Osteoblast (primary cell): ENCODE data around the gene SEMA7A. TPM values are rescaled to one million over a fixed set of nuclear protein-coding genes. Genes with fewer than 3 reads are reported as not detected.

Experiments used
- DNase-seq: peaks from one replicate; pipeline ENCODE4 v3.0.0; 2011; ENCODE audit warnings: low spot score, mixed read lengths; ENCODE audit not compliant: insufficient read length; ENCODE audit errors: missing footprints
- H2AFZ ChIP-seq: 2 replicates; pipeline ENCODE4 v1.6.0; 2011; ENCODE audit warnings: mild to moderate bottlenecking, low read length
- H3K27ac ChIP-seq: 2 replicates; pipeline ENCODE4 v1.5.1; 2011; ENCODE audit warnings: mild to moderate bottlenecking, low read depth, low read length, moderate library complexity
- H3K27me3 ChIP-seq: 2 replicates; pipeline ENCODE4 v1.6.0; 2012; ENCODE audit warnings: mild to moderate bottlenecking, control low read depth, inconsistent platforms, low read length, moderate library complexity; ENCODE audit not compliant: insufficient read depth
- H3K36me3 ChIP-seq: 2 replicates; pipeline ENCODE4 v1.5.1; 2011; ENCODE audit warnings: mild to moderate bottlenecking, low read length, control low read depth, moderate library complexity; ENCODE audit not compliant: insufficient read depth
- H3K4me1 ChIP-seq: 2 replicates; pipeline ENCODE4 v1.5.1; 2011; ENCODE audit warnings: mild to moderate bottlenecking, low read length, control low read depth, moderate library complexity; ENCODE audit not compliant: insufficient read depth
- H3K4me2 ChIP-seq: 2 replicates; pipeline ENCODE4 v1.6.0; 2011; ENCODE audit warnings: mild to moderate bottlenecking, low read length; ENCODE audit not compliant: insufficient read depth
- H3K4me3 ChIP-seq: fragments of 200-600 bp; sonication (generic); 3 replicates; pipeline ENCODE4 v1.5.1; 2012; ENCODE audit warnings: mild to moderate bottlenecking, low read length, inconsistent platforms; ENCODE audit not compliant: insufficient read depth
- H3K79me2 ChIP-seq: 2 replicates; pipeline ENCODE4 v1.6.0; 2012; ENCODE audit warnings: mild to moderate bottlenecking, low read length, control low read depth, inconsistent platforms; ENCODE audit not compliant: insufficient read depth
- H3K9me3 ChIP-seq: 2 replicates; pipeline ENCODE4 v1.5.1; 2011; ENCODE audit warnings: low read depth, low read length, control low read depth
- H4K20me1 ChIP-seq: 2 replicates; pipeline ENCODE4 v1.6.0; 2012; ENCODE audit warnings: mild to moderate bottlenecking, low read length, control low read depth; ENCODE audit not compliant: insufficient read depth
- total RNA-seq: library from RNA; depleted of rRNA; stranded (reverse); fragments of >200 nt; gene quantifications from 2 replicates; pipeline ENCODE4 v1.2.3, GENCODE V29; 2012
- TF ChIP-seq, protein P1 (sequence below): IDR thresholded peaks from 2 replicates; pipeline ENCODE4 v1.5.1; 2011; ENCODE audit warnings: mild to moderate bottlenecking, low read depth, low read length, moderate library complexity; ENCODE audit errors: extremely low read depth

The SEMA7A gene
- total RNA-seq, 1 donor = 30.4 TPM

DNA sequence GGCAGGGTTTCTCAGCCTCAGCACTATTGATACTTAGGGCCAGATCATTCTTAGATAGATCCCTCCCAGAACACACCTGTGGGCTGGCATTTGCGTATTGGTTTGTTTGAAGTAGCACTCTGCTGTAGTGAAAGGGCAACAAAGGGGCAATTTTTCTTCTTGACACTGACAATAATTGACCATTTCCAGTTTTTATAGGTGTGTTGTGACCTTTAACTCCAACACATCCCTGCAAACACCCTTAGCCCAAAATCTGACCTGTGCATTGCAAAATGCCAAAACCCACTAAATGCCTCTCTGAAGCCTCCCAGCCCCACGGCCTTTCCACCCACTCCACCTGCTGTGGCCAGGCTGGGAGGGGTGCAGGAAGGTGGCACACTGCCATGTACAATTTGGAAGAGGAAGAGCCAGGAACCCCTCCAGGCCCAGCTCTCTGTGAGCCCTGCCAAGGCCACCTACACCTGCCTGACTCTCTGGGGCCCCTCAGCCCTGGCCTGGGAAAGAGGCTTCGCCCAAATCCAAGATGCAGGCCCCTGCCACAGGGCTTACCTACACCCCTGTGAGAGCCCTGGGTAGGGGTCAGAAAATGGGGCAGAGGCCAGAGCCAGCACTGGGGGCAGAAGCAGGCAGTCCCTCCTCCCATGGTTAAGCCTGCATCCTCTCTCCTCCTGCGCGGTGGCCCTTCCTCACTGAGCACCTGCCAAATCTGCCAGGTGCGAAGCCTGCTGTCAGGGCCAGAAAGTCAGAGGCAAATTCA is 56.8 kb downstream of the SEMA7A start:
- peak; percentile 54 for DNase-seq
- Histone ChIP-seq H3K36me3 (no peaks in the 10 kb centered on the region), H2AFZ (no peak overlapping the region), H3K27me3 (no peaks in the 10 kb centered on the region), H3K27ac (no peak overlapping the region), H3K4me2 (no peak overlapping the region), H3K9me3 (no peaks in the 10 kb centered on the region), H3K4me1 (peaks cover 28% of the 10 kb centered on the region), H3K79me2 (no peaks in the 10 kb centered on the region), H3K4me3 (no peak overlapping the region), H4K20me1 (no peaks in the 10 kb centered on the region)
- TF ChIP-seq, protein P1, sequence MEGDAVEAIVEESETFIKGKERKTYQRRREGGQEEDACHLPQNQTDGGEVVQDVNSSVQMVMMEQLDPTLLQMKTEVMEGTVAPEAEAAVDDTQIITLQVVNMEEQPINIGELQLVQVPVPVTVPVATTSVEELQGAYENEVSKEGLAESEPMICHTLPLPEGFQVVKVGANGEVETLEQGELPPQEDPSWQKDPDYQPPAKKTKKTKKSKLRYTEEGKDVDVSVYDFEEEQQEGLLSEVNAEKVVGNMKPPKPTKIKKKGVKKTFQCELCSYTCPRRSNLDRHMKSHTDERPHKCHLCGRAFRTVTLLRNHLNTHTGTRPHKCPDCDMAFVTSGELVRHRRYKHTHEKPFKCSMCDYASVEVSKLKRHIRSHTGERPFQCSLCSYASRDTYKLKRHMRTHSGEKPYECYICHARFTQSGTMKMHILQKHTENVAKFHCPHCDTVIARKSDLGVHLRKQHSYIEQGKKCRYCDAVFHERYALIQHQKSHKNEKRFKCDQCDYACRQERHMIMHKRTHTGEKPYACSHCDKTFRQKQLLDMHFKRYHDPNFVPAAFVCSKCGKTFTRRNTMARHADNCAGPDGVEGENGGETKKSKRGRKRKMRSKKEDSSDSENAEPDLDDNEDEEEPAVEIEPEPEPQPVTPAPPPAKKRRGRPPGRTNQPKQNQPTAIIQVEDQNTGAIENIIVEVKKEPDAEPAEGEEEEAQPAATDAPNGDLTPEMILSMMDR = no peak

DNA sequence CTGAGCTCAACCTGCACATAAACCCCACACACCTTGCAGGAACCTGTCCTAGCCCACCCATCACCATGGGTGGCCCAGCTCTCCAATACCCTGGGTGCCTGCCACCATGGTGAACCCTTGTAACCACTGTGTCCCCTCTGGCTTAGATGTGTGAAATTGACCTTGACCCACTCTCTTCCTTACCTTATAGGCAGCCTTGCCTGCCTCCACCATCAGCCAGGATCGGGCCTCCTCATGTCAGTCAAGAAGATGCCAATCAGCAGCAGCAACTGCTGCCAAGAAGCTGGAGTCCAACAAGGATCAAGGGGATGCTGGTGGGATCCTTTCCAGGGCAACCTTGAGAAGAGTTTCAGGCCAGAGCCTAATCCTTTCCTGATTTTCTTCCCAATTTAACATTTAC is 57.5 kb downstream of the SEMA7A start:
- Histone ChIP-seq H3K4me2 (no peak overlapping the region), H3K27ac (no peak overlapping the region), H2AFZ (no peak overlapping the region), H3K9me3 (no peaks in the 10 kb centered on the region), H4K20me1 (no peaks in the 10 kb centered on the region), H3K79me2 (no peaks in the 10 kb centered on the region), H3K36me3 (no peaks in the 10 kb centered on the region), H3K4me1 (peaks cover 20% of the 10 kb centered on the region), H3K27me3 (no peaks in the 10 kb centered on the region), H3K4me3 (no peak overlapping the region)
- TF ChIP-seq, protein P1 = no peak
- no peak for DNase-seq

DNA sequence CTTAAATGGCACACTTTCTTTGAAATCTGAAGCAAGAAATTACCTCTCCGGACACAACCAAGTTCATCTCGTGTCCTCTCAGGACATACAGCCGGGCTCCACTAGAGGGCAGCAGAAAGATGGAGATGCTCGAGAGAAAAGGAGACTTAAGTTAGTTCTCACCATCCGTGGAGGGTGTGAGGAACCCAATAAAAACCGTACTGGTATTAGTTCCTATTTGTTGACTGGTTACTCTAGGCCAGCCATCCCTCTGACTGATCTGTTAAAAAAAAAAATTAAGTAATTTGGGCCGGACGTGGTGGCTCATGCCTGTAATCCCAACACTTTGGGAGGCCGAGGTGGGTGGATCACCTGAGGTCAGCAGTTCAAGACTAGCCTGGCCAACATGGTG is 58.5 kb downstream of the SEMA7A start:
- H3K36me3 ChIP-seq = no peaks in the 10 kb centered on the region
- H3K27ac ChIP-seq = no peak overlapping the region
- peak overlapping the region; percentile 95 for H3K4me2 ChIP-seq
- peak; percentile 88 for DNase-seq
- H3K27me3 ChIP-seq = no peaks in the 10 kb centered on the region
- peaks cover 19% of the 10 kb centered on the region for H3K4me1 ChIP-seq
- H3K79me2 ChIP-seq = no peaks in the 10 kb centered on the region
- TF ChIP-seq, protein P1 = peak; percentile 94
- no peak overlapping the region for H3K4me3 ChIP-seq
- peak overlapping the region; percentile 13 for H2AFZ ChIP-seq
- H3K9me3 ChIP-seq = no peaks in the 10 kb centered on the region
- H4K20me1 ChIP-seq = no peaks in the 10 kb centered on the region

DNA sequence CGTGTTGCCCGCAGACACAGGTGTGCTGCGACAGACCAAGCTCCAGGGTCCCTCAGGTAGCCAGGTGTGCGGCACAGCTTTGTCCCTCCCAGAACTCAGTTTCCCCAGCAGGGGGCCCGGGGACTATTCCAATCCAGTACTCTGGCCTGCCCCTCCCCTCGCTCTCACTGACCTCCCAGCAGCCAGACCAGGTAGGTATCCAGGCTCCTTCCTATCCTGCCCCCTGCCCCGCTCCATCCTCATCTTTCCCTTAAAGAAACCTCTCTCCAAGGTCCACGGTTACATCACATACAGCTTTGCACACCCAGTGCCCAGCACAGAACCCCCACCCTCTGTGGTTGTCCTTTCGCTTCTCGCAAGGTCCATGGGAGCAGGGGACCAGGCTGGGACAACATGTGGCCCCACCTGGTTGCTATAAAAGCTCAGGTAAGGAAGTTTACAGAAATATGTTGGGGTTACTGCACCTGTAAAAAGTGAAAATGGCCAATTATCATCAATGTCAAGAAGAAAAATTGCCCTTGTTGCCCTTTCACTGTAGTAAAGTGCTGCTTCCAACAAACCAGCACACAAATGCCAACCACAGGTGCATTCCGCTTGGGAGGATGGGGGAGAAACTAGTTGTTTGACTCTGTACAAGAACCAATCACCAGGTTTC is 59.0 kb downstream of the SEMA7A start:
- Histone ChIP-seq H3K4me1 (peaks cover 19% of the 10 kb centered on the region), H4K20me1 (no peaks in the 10 kb centered on the region), H3K4me2 (peak overlapping the region; percentile 95), H3K4me3 (peak overlapping the region; percentile 85), H3K27me3 (no peaks in the 10 kb centered on the region), H3K79me2 (no peaks in the 10 kb centered on the region), H3K27ac (no peak overlapping the region), H3K36me3 (no peaks in the 10 kb centered on the region), H3K9me3 (no peaks in the 10 kb centered on the region), H2AFZ (peak overlapping the region; percentile 52)
- DNase-seq = peak; percentile 53
- TF ChIP-seq, protein P1 = no peak
